HepG2 (cell line): Measurements from ENCODE around the gene STX10. TPM values are rescaled to one million over a fixed set of nuclear protein-coding genes. Genes with fewer than 3 reads are reported as not detected.

Experiments used
- ADNP ChIP-seq: sonication (generic); formaldehyde crosslinking; IDR thresholded peaks from 2 replicates; pipeline ENCODE4 v1.4.0; 2020; ENCODE audit warnings: missing genetic modification reagents
- ATF4 ChIP-seq, 2 experiments: fragments of 450-650 bp in 1 of 2; sonication (generic) in 1 of 2; formaldehyde crosslinking; IDR thresholded peaks; 2 replicates each; pipeline versions ENCODE4 v1.5.0 to v1.8.0; 2020 to 2022; ENCODE audit warnings: mild to moderate bottlenecking in 1 of 2, missing genetic modification reagents in 1 of 2
- BRD4 ChIP-seq: sonication (generic); formaldehyde crosslinking; IDR thresholded peaks from 2 replicates; pipeline ENCODE4 v1.4.0; 2020; ENCODE audit warnings: missing genetic modification reagents
- CENPBD1 ChIP-seq: sonication (generic); formaldehyde crosslinking; IDR thresholded peaks from 2 replicates; pipeline ENCODE4 v1.8.0; 2022; ENCODE audit warnings: missing genetic modification reagents, low read depth, mild to moderate bottlenecking, borderline replicate concordance
- DNMT1 ChIP-seq: sonication (generic); formaldehyde crosslinking; IDR thresholded peaks from 2 replicates; pipeline ENCODE4 v1.5.1; 2020; ENCODE audit warnings: mild to moderate bottlenecking, missing genetic modification reagents
- ETS1 ChIP-seq: sonication (generic); formaldehyde crosslinking; IDR thresholded peaks from 2 replicates; pipeline ENCODE4 v1.4.0; 2020; ENCODE audit warnings: missing genetic modification reagents
- GATA4 ChIP-seq: sonication (generic); IDR thresholded peaks from 2 replicates; pipeline ENCODE4 v1.6.1; 2016; ENCODE audit warnings: antibody characterized with exemption, low read depth, borderline replicate concordance
- KAT8 ChIP-seq: IDR thresholded peaks from 2 replicates; pipeline ENCODE4 v1.6.1; 2016; ENCODE audit warnings: missing genetic modification reagents, missing compliant biosample characterization
- KLF11 ChIP-seq: IDR thresholded peaks from 2 replicates; pipeline ENCODE4 v1.6.1; 2016; ENCODE audit warnings: missing compliant biosample characterization
- MAF1 ChIP-seq: sonication (generic); formaldehyde crosslinking; IDR thresholded peaks from 2 replicates; pipeline ENCODE4 v1.5.0; 2020; ENCODE audit warnings: missing genetic modification reagents, borderline replicate concordance
- MED1 ChIP-seq: sonication (generic); formaldehyde crosslinking; IDR thresholded peaks from 2 replicates; pipeline ENCODE4 v1.4.0; 2020; ENCODE audit warnings: missing genetic modification reagents
- MYC ChIP-seq: sonication (generic); formaldehyde crosslinking; IDR thresholded peaks from 2 replicates; pipeline ENCODE4 v1.9.0; 2021; ENCODE audit warnings: missing genetic modification reagents, borderline replicate concordance
- RFX3 ChIP-seq: IDR thresholded peaks from 2 replicates; pipeline ENCODE4 v1.6.1; 2016; ENCODE audit warnings: missing biosample characterization, missing genetic modification reagents
- SAFB2 ChIP-seq: sonication (generic); formaldehyde crosslinking; IDR thresholded peaks from 2 replicates; pipeline ENCODE4 v1.5.1; 2020; ENCODE audit warnings: missing genetic modification reagents, low read depth, mild to moderate bottlenecking, borderline replicate concordance
- SAP130 ChIP-seq: IDR thresholded peaks from 2 replicates; pipeline ENCODE4 v1.6.1; 2016; ENCODE audit warnings: low read depth
- TFDP2 ChIP-seq: sonication (generic); formaldehyde crosslinking; IDR thresholded peaks from 2 replicates; pipeline ENCODE4 v1.4.0; 2020; ENCODE audit warnings: missing genetic modification reagents
- ZBTB10 ChIP-seq: sonication (generic); formaldehyde crosslinking; IDR thresholded peaks from 2 replicates; pipeline ENCODE4 v1.4.0; 2020; ENCODE audit warnings: missing genetic modification reagents, borderline replicate concordance
- ZFP36L2 ChIP-seq: sonication (generic); formaldehyde crosslinking; IDR thresholded peaks from 2 replicates; pipeline ENCODE4 v1.4.0; 2020; ENCODE audit warnings: missing genetic modification reagents
- ZNF101 ChIP-seq: sonication (generic); formaldehyde crosslinking; IDR thresholded peaks from 2 replicates; pipeline ENCODE4 v1.4.0; 2020; ENCODE audit warnings: mild to moderate bottlenecking, low read depth, missing genetic modification reagents, borderline replicate concordance
- ZNF333 ChIP-seq: sonication (generic); formaldehyde crosslinking; IDR thresholded peaks from 2 replicates; pipeline ENCODE4 v1.4.0; 2020; ENCODE audit warnings: mild to moderate bottlenecking, missing genetic modification reagents, borderline replicate concordance
- ZNF337 ChIP-seq: sonication (generic); formaldehyde crosslinking; IDR thresholded peaks from 2 replicates; pipeline ENCODE4 v1.5.1; 2020; ENCODE audit warnings: missing genetic modification reagents, low read depth, mild to moderate bottlenecking, borderline replicate concordance
- ZNF414 ChIP-seq: sonication (generic); formaldehyde crosslinking; IDR thresholded peaks from 2 replicates; pipeline ENCODE4 v1.5.0; 2020; ENCODE audit warnings: missing genetic modification reagents
- ZNF644 ChIP-seq: IDR thresholded peaks from 2 replicates; pipeline ENCODE4 v1.6.1; 2016; ENCODE audit warnings: low read depth
- ZNF747 ChIP-seq: sonication (generic); formaldehyde crosslinking; IDR thresholded peaks from 2 replicates; pipeline ENCODE4 v1.8.1; 2023; ENCODE audit warnings: missing genetic modification reagents, mild to moderate bottlenecking, borderline replicate concordance
- ZZZ3 ChIP-seq: sonication (generic); formaldehyde crosslinking; IDR thresholded peaks from 2 replicates; pipeline ENCODE4 v1.4.0; 2020; ENCODE audit warnings: missing genetic modification reagents, mild to moderate bottlenecking, borderline replicate concordance
- polyA plus RNA-seq, 8 experiments: library from polyadenylated mRNA; depleted of rRNA in 3 of 8; stranded (reverse) in 7 of 8; unstranded in 1 of 8; fragments of >200 nt; fragmentation: Illumina TruSeq in 4 of 8; extraction: Trizol in 4 of 8; gene quantifications; 2 replicates each; pipeline versions ENCODE4 v1.2.1 to v1.2.3, GENCODE V29; 2011 to 2016; ENCODE audit warnings: low read depth in 4 of 8, missing spikeins in 1 of 8, mixed read lengths in 1 of 8; ENCODE audit not compliant: insufficient read depth in 1 of 8
- total RNA-seq, 5 experiments: library from RNA; depleted of rRNA; stranded (reverse); fragments of >200 nt; fragmentation: Illumina TruSeq; extraction: Trizol; gene quantifications; 2 replicates each; pipeline ENCODE4 v1.2.3, GENCODE V29; 2016; ENCODE audit warnings: low read depth in 1 of 5

STX10 gene
- total and polyA plus RNA-seq, 2 of the 13 experiments (the other 11 are each of a cell fraction or from before 2014, with no cell fraction given), result 47.9 to 66.4 TPM

GRCh38 chr19:13128583-13128982 lies 21.6 kb downstream of the STX10 start (continued):
- TF ChIP-seq ADNP (no peak), MAF1 (CRISPR knock-in tag) (no peak), ATF4 (CRISPR knock-in tag; IDR thresholded peaks at IDR 0.05) (no peak), ZNF337 (CRISPR knock-in tag) (peak; percentile 50; the same call in 1 of the 2 replicates), MYC (CRISPR knock-in tag) (peak; percentile 34; the same call in 1 of the 2 replicates), ETS1 (CRISPR knock-in tag) (no peak), ZBTB10 (CRISPR knock-in tag) (peak; percentile 99), SAP130 (CRISPR knock-in tag) (peak; percentile 88), CENPBD1 (CRISPR knock-in tag) (no peak), ZFP36L2 (no peak), TFDP2 (CRISPR knock-in tag) (no peak), ZNF333 (CRISPR knock-in tag) (no peak), ZNF414 (CRISPR knock-in tag) (0 out of 2 replicates have a peak, but pooled peaks have one; percentile 54), SAFB2 (CRISPR knock-in tag) (no peak), DNMT1 (no peak), ZNF101 (CRISPR knock-in tag) (no peak), KAT8 (no peak), ZNF747 (CRISPR knock-in tag) (no peak), GATA4 (no peak), KLF11 (no peak), BRD4 (CRISPR knock-in tag) (no peak), MED1 (CRISPR knock-in tag) (peak; percentile 72), ZNF644 (peak; percentile 86), ZZZ3 (CRISPR knock-in tag) (no peak), RFX3 (peak; percentile 63; the same call in 1 of the 2 replicates)
